NT2/D1 (cell line): ENCODE results near the gene SEC24D.

Experiments used
- SUZ12 ChIP-seq: IDR thresholded peaks from 2 replicates; pipeline ENCODE4 v1.6.1; 2011; ENCODE audit not compliant: insufficient read length, insufficient read depth; ENCODE audit errors: extremely low read depth
- YY1 ChIP-seq: IDR thresholded peaks from 2 replicates; pipeline ENCODE4 v1.6.1; 2011; ENCODE audit not compliant: insufficient read length, insufficient read depth
- ZNF274 ChIP-seq: IDR thresholded peaks from 2 replicates; pipeline ENCODE4 v1.6.1; 2011; ENCODE audit warnings: mild to moderate bottlenecking, low read depth, low read length

DNA sequence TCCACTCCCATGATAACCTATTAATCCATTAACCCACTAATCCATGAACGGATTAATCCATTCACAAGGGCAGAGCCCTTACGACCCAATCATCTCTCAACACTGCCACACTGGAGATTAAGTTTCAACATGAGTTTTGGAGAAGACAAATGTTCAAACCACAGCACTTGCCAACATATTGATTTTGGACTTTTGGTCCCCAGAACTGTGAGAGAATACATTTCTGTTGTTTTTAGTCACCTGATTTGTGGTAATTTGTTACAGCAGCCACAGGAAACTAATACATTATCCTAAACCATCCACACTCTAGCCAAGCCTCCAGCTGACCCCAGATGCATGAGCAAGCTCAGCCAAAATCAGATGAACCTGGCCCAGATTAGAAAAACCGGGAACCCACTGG is 22.4 kb downstream of the SEC24D start:
- no peak for TF ChIP-seq ZNF274
- TF ChIP-seq SUZ12 = no peak
- no peak for TF ChIP-seq YY1
